Mesenchymal stem cell (in vitro differentiated cells and primary cell): ENCODE data around the gene LENEP.

Experiments used
- DNase-seq: peaks from one replicate; pipeline ENCODE4 v3.0.0-alpha.2; 2013
- H2AFZ ChIP-seq: one replicate; pipeline ENCODE4 v1.6.1; 2013; ENCODE audit warnings: low read depth, mild to moderate bottlenecking, control low read depth, inconsistent platforms, low read length, moderate library complexity
- H2AK5ac ChIP-seq: 2 replicates; pipeline ENCODE4 v1.6.1; 2013; ENCODE audit warnings: low read length, moderate library complexity, mild to moderate bottlenecking, inconsistent platforms; ENCODE audit not compliant: severe bottlenecking
- H2BK120ac ChIP-seq: one replicate; pipeline ENCODE4 v1.6.1; 2013; ENCODE audit warnings: low read depth, mild to moderate bottlenecking, inconsistent platforms, low read length, moderate library complexity
- H2BK12ac ChIP-seq, 2 experiments: one replicate each; pipeline ENCODE4 v1.6.1; 2013; ENCODE audit warnings: inconsistent platforms in 2 of 2, low read length in 2 of 2, mild to moderate bottlenecking in 2 of 2, moderate library complexity in 2 of 2, control low read depth in 1 of 2
- H2BK15ac ChIP-seq: one replicate; pipeline ENCODE4 v1.6.1; 2013; ENCODE audit warnings: mild to moderate bottlenecking, low read depth, inconsistent platforms; ENCODE audit not compliant: poor library complexity, severe bottlenecking
- H2BK5ac ChIP-seq: 2 replicates; pipeline ENCODE4 v1.6.1; 2013; ENCODE audit warnings: low read depth, mild to moderate bottlenecking, low read length, control low read depth, inconsistent platforms; ENCODE audit not compliant: poor library complexity, severe bottlenecking
- H3K14ac ChIP-seq, 2 experiments: one replicate each; pipeline ENCODE4 v1.6.1; 2013; ENCODE audit warnings: inconsistent platforms in 2 of 2, low read length in 2 of 2, control low read depth in 1 of 2, mild to moderate bottlenecking in 1 of 2, moderate library complexity in 1 of 2
- H3K18ac ChIP-seq, 2 experiments: one replicate each; pipeline ENCODE4 v1.6.1; 2013; ENCODE audit warnings: inconsistent platforms in 2 of 2, low read length in 2 of 2, control low read depth in 1 of 2, low read depth in 1 of 2, mild to moderate bottlenecking in 1 of 2
- H3K23ac ChIP-seq, 2 experiments: one replicate each; pipeline ENCODE4 v1.6.1; 2013; ENCODE audit warnings: inconsistent platforms in 2 of 2, low read length in 2 of 2, mild to moderate bottlenecking in 2 of 2, moderate library complexity in 2 of 2, control low read depth in 1 of 2
- H3K27ac ChIP-seq: 2 replicates; pipeline ENCODE4 v1.5.1; 2013; ENCODE audit warnings: mild to moderate bottlenecking, moderate library complexity, low read length, control low read depth, inconsistent platforms; ENCODE audit not compliant: poor library complexity, severe bottlenecking
- H3K27me3 ChIP-seq, 2 experiments: 2 replicates each; pipeline versions ENCODE4 v1.6.1 to v1.7.0; 2013; ENCODE audit warnings: low read length in 2 of 2, mild to moderate bottlenecking in 2 of 2, moderate library complexity in 2 of 2, control low read depth in 1 of 2, inconsistent platforms in 1 of 2; ENCODE audit not compliant: control insufficient read depth in 1 of 2, insufficient read depth in 1 of 2
- H3K36me3 ChIP-seq, 2 experiments: 2 replicates each; pipeline versions ENCODE4 v1.6.1 to v1.7.0; 2013; ENCODE audit warnings: low read length in 2 of 2, control low read depth in 1 of 2, inconsistent platforms in 1 of 2, low read depth in 1 of 2, mild to moderate bottlenecking in 1 of 2; ENCODE audit not compliant: insufficient read depth in 2 of 2, control insufficient read depth in 1 of 2
- H3K4ac ChIP-seq, 2 experiments: one replicate each; pipeline ENCODE4 v1.6.1; 2013; ENCODE audit warnings: inconsistent platforms in 2 of 2, low read length in 2 of 2, mild to moderate bottlenecking in 2 of 2, moderate library complexity in 2 of 2, control low read depth in 1 of 2, low read depth in 1 of 2
- H3K4me1 ChIP-seq: 2 replicates; pipeline ENCODE4 v1.6.1; 2013; ENCODE audit warnings: low read depth, low read length, control low read depth; ENCODE audit not compliant: control insufficient read depth, insufficient read depth
- H3K4me2 ChIP-seq: 2 replicates; pipeline ENCODE4 v1.6.1; 2013; ENCODE audit warnings: low read length, mild to moderate bottlenecking, inconsistent platforms; ENCODE audit not compliant: poor library complexity, severe bottlenecking
- H3K4me3 ChIP-seq, 2 experiments: 2 replicates each; pipeline versions ENCODE4 v1.5.1 to v1.7.0; 2013; ENCODE audit warnings: low read length in 2 of 2, mild to moderate bottlenecking in 2 of 2, control low read depth in 1 of 2, low read depth in 1 of 2; ENCODE audit not compliant: insufficient read depth in 1 of 2
- H3K79me1 ChIP-seq: replicated peaks from 2 replicates; pipeline ENCODE4 v1.6.1; 2013; ENCODE audit warnings: mild to moderate bottlenecking, control low read depth, low read length, inconsistent platforms; ENCODE audit not compliant: poor library complexity, severe bottlenecking
- H3K9ac ChIP-seq: 2 replicates; pipeline ENCODE4 v1.7.0; 2013; ENCODE audit warnings: mild to moderate bottlenecking, low read length, moderate library complexity
- H3K9me3 ChIP-seq: 2 replicates; pipeline ENCODE4 v1.7.0; 2013; ENCODE audit warnings: mild to moderate bottlenecking, low read length; ENCODE audit not compliant: control insufficient read depth
- H4K8ac ChIP-seq: one replicate; pipeline ENCODE4 v1.6.1; 2013; ENCODE audit warnings: inconsistent platforms, mild to moderate bottlenecking, low read length, moderate library complexity
- H4K91ac ChIP-seq: one replicate; pipeline ENCODE4 v1.6.1; 2013; ENCODE audit warnings: mild to moderate bottlenecking, low read length, inconsistent platforms
- WGBS: methylation state at CpG from one replicate; pipeline ENCODE4 v1.1.7; 2013; ENCODE audit warnings: mixed read lengths; 5-methylcytosine and 5-hydroxymethylcytosine counted together

The LENEP gene

DNA sequence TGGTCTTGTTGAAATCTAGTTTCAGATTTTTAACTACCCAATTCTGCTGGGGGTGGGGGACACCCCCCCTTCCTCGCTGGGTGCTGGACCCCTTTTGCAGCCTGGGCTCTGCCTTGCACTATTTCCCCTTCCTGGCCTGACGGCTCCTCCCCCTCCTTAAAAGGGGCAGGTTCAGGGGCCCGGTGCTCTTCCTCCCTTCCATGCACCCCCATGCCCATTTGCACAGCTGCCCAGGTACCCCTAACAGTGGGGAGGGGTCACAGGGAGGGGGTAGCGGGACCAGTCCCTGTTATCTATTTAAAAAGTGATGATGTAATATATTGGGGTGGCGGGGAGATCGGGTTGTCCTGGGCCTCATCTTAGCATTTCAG lies 24.5 kb downstream of the LENEP start:
- no peak for DNase-seq
- Histone ChIP-seq H2BK5ac (no peak overlapping the region), H3K23ac (no peak overlapping the region)

DNA sequence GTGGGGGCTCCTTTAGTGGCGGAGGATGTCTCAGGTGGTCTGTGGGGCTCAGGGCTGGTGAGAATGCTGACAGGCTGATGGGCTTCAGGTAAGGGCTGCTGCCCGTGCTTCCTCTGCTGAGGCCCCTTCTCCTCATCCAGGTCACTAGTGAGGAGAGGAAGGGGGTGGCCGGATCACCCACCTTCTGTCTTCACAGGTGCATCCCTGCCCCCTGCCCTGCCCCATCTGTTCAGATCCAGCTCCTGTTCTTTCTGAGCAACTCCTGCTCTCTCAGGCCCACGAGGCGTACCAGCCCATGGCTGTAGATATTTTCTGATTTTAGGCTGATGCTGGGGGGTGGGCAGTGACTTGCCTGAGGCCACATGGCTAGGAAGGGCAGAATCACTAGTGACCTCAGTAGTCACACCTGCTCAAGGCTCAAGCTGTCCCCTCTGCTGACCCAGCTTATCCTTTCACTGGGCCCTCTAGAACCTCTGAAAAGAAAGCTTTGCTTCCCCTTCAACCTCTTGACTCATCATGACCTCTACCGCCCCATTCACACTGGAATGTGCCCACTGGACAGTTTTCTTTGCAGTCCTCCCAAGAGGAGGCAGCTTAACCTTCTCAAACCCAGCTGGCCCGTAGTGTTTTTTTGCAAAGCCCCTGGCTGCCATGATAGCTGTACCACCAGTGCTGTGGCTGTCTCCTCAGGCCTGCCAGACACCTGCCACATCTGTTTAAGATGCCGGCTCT lies 25.4 kb downstream of the LENEP start:
- Histone ChIP-seq H2BK12ac (no peak overlapping the region), H2AFZ (no peak overlapping the region), H2BK5ac (no peak overlapping the region), H3K9ac (peak overlapping the region; percentile 32), H4K91ac (peak overlapping the region; percentile 11), H3K4me2 (no peak overlapping the region), H3K18ac (no peak overlapping the region), H3K9me3 (no peaks in the 10 kb centered on the region), H3K79me1 (peaks cover 8% of the 10 kb centered on the region), H3K27me3 (no peaks in the 10 kb centered on the region), H3K4me3 (peak overlapping the region in 1 of 2 experiments; percentile 50), H3K36me3 (peaks cover 28 to 32% of the 10 kb centered on the region in 2 experiments), H3K27ac (no peak overlapping the region), H2BK120ac (peak overlapping the region; percentile 30), H3K4me1 (peaks cover 28% of the 10 kb centered on the region), H2AK5ac (no peak overlapping the region), H2BK15ac (no peak overlapping the region), H3K4ac (no peak overlapping the region), H3K14ac (no peak overlapping the region), H4K8ac (no peak overlapping the region), H3K23ac (no peak overlapping the region)
- 59% methylated on average over 4 of the region's 8 CpGs for WGBS
- peak; percentile 34 for DNase-seq

More for the DNA sequence above, 24.5 kb downstream of the LENEP start:
- Histone ChIP-seq H3K79me1 (peaks cover 10% of the 10 kb centered on the region), H3K4ac (peak overlapping the region in 1 of 2 experiments; percentile 71), H3K4me2 (peak overlapping the region; percentile 66), H4K8ac (peak overlapping the region; percentile 85), H2BK15ac (no peak overlapping the region), H3K36me3 (peaks cover 28 to 39% of the 10 kb centered on the region in 2 experiments), H3K4me1 (peaks cover 27% of the 10 kb centered on the region), H4K91ac (peak overlapping the region; percentile 43), H2BK12ac (no peak overlapping the region), H3K9me3 (no peaks in the 10 kb centered on the region), H2AK5ac (no peak overlapping the region), H3K9ac (peak overlapping the region; percentile 87), H3K27ac (peak overlapping the region; percentile 24), H3K27me3 (no peaks in the 10 kb centered on the region), H3K14ac (no peak overlapping the region), H3K4me3 (peak overlapping the region in 1 of 2 experiments; percentile 76), H3K18ac (peak overlapping the region; percentile 16 to 28), H2BK120ac (peak overlapping the region; percentile 30), H2AFZ (no peak overlapping the region)
- 76% methylated on average over 4 of the region's 6 CpGs for WGBS

DNA sequence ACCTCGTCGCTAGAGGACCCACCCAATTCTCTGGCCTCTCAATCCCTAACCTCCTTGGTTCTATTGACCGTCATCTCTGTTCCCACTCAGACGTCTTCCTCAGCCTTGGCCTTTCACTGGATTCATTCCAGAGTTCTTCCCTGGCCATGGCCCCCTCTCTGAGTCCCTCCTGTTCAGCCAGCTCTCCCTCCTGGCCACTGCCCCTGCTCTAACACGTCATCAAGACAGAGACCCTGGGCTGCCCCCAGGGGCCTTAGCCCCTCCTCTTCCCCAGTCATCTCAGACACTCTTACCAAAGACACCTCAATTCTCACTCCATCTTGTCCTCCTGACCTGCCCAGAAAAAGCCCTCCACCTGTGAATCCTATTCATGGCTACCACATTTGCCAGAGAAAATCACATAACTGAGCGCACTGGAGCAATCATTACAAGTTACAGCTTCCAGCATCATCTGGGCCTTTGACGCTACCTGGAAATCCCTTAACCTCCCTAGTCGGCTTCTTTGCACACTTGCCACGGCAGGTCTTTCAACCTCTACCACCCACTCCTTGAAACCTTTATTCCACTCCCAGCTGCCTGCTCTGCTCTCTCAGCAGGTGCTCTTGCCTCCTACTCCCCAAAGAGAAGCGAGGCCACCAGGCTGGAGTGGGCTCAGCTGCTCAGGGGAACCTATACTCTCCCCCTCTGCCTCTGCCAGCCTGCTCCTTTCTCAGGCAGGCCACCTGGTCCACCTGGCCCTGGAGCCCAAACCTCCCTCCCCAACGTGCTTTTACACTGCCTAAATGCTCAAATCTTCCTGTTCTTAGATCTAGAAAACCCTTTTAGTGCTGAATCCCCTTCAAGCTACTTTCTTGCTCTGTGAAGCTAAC lies 26.2 kb downstream of the LENEP start:
- no peak overlapping the region for H2AFZ ChIP-seq
- no peaks in the 10 kb centered on the region for H3K27me3 ChIP-seq
- H4K8ac ChIP-seq: no peak overlapping the region
- no peak overlapping the region for H3K27ac ChIP-seq
- peak overlapping the region; percentile 11 for H4K91ac ChIP-seq
- no peak overlapping the region for H3K9ac ChIP-seq
- peak overlapping the region in 1 of 2 experiments; percentile 50 for H3K4me3 ChIP-seq
- WGBS: 85% methylated on average over 11 of the region's 11 CpGs
- no peaks in the 10 kb centered on the region for H3K9me3 ChIP-seq
- H2BK12ac ChIP-seq: no peak overlapping the region
- H3K18ac ChIP-seq: no peak overlapping the region
- H2AK5ac ChIP-seq: no peak overlapping the region
- no peak overlapping the region for H3K4me2 ChIP-seq
- H2BK120ac ChIP-seq: no peak overlapping the region
- H3K36me3 ChIP-seq: peaks cover 21 to 24% of the 10 kb centered on the region in 2 experiments
- no peak for DNase-seq
- H2BK5ac ChIP-seq: no peak overlapping the region
- no peak overlapping the region for H2BK15ac ChIP-seq
- H3K4me1 ChIP-seq: peaks cover 28% of the 10 kb centered on the region
- peaks cover 8% of the 10 kb centered on the region for H3K79me1 ChIP-seq
- H3K14ac ChIP-seq: no peak overlapping the region
- no peak overlapping the region for H3K4ac ChIP-seq
- H3K23ac ChIP-seq: no peak overlapping the region
